IMR-90 (cell line): Measurements from ENCODE around the gene CFAP206. TPM values are rescaled to one million over a fixed set of nuclear protein-coding genes. Genes with fewer than 3 reads are reported as not detected.

ENCODE experiments used
- ATAC-seq: fragments of 200-7000 bp; cut with Tn5 transposase; 2 replicates; pipeline ENCODE4 v1.9.1; 2020; ENCODE audit warnings: low read depth, mild to moderate bottlenecking, moderate library complexity
- BruUV-seq: library from RNA; stranded (reverse); fragments of 400-500 nt; replicated peaks from 2 replicates; lab custom pipeline; 2021; lab: Mats Ljungman, UMichigan
- CTCF ChIA-PET: fragments of 300-600 bp; formaldehyde crosslinking; extraction: SDS; loops from one replicate; lab custom pipeline; 2021; ENCODE audit warnings: antibody characterized with exemption; lab: Yijun Ruan, JAX
- POLR2A ChIA-PET: fragments of 300-600 bp; sonication (Branson Sonifier 250); formaldehyde crosslinking; loops from one replicate; lab custom pipeline; 2022; ENCODE audit warnings: antibody characterized with exemption; ENCODE audit not compliant: unreplicated experiment; lab: Charles Lee
- DNase-seq: peaks from one replicate; pipeline ENCODE4 v3.0.0; 2013
- H2AFZ ChIP-seq: replicated peaks from 2 replicates; pipeline ENCODE3; 2013; ENCODE audit warnings: low read length, mild to moderate bottlenecking; ENCODE audit not compliant: poor library complexity
- H2AK5ac ChIP-seq: 2 replicates; pipeline ENCODE4 v1.6.1; 2013; ENCODE audit warnings: low read depth, low read length, inconsistent platforms
- H2AK9ac ChIP-seq: replicated peaks from 2 replicates; pipeline ENCODE3; 2013; ENCODE audit warnings: mild to moderate bottlenecking, low read depth, low read length, moderate library complexity; ENCODE audit not compliant: poor library complexity
- H2BK120ac ChIP-seq: 2 replicates; pipeline ENCODE4 v1.6.1; 2013; ENCODE audit warnings: low read depth, low read length, inconsistent platforms
- H2BK15ac ChIP-seq: 3 replicates; pipeline ENCODE4 v1.6.1; 2013; ENCODE audit warnings: low read depth, low read length, inconsistent platforms
- H2BK20ac ChIP-seq: 2 replicates; pipeline ENCODE4 v1.6.1; 2013; ENCODE audit warnings: low read depth, mild to moderate bottlenecking, inconsistent platforms, low read length, moderate library complexity
- H2BK5ac ChIP-seq: 2 replicates; pipeline ENCODE4 v1.6.1; 2013; ENCODE audit warnings: mild to moderate bottlenecking, low read depth, low read length, inconsistent platforms; ENCODE audit not compliant: poor library complexity, severe bottlenecking
- H3K14ac ChIP-seq: replicated peaks from 2 replicates; pipeline ENCODE4 v1.6.1; 2013; ENCODE audit warnings: low read depth, low read length, inconsistent platforms
- H3K18ac ChIP-seq: 2 replicates; pipeline ENCODE4 v1.6.1; 2013; ENCODE audit warnings: low read depth, low read length, control low read depth
- H3K23ac ChIP-seq: 2 replicates; pipeline ENCODE4 v1.6.1; 2013; ENCODE audit warnings: low read depth, low read length, inconsistent platforms
- H3K27ac ChIP-seq: 2 replicates; pipeline ENCODE4 v1.5.1; 2013; ENCODE audit warnings: mild to moderate bottlenecking, control low read depth, low read length; ENCODE audit not compliant: insufficient read depth
- H3K27me3 ChIP-seq: 2 replicates; pipeline ENCODE4 v1.6.1; 2013; ENCODE audit warnings: low read length; ENCODE audit not compliant: control insufficient read depth, insufficient read depth
- H3K36me3 ChIP-seq: 2 replicates; pipeline ENCODE4 v1.6.1; 2013; ENCODE audit warnings: low read length, mixed read lengths; ENCODE audit not compliant: control insufficient read depth, insufficient read depth
- H3K4ac ChIP-seq: 2 replicates; pipeline ENCODE4 v1.6.1; 2013; ENCODE audit warnings: low read depth, low read length, inconsistent platforms
- H3K4me1 ChIP-seq: 2 replicates; pipeline ENCODE4 v1.6.1; 2013; ENCODE audit warnings: low read length, mixed read lengths; ENCODE audit not compliant: control insufficient read depth, insufficient read depth
- H3K4me2 ChIP-seq: 2 replicates; pipeline ENCODE4 v1.6.1; 2013; ENCODE audit warnings: low read depth, mild to moderate bottlenecking, control low read depth, low read length, moderate library complexity
- H3K4me3 ChIP-seq: 2 replicates; pipeline ENCODE4 v1.5.1; 2013; ENCODE audit warnings: low read depth, mild to moderate bottlenecking, control low read depth, low read length, moderate library complexity; ENCODE audit not compliant: insufficient read depth
- H3K56ac ChIP-seq: 2 replicates; pipeline ENCODE4 v1.6.1; 2013; ENCODE audit warnings: low read length, inconsistent platforms; ENCODE audit not compliant: insufficient read depth; ENCODE audit errors: extremely low read depth
- H3K79me1 ChIP-seq, 2 experiments: 2 replicates each; pipeline ENCODE4 v1.6.1; 2013; ENCODE audit warnings: low read length in 2 of 2, inconsistent platforms in 1 of 2, low read depth in 1 of 2
- H3K9ac ChIP-seq: 2 replicates; pipeline ENCODE4 v1.6.1; 2013; ENCODE audit warnings: low read depth, low read length, control low read depth
- H3K9me1 ChIP-seq: 2 replicates; pipeline ENCODE4 v1.6.1; 2013; ENCODE audit warnings: low read length, inconsistent platforms; ENCODE audit not compliant: insufficient read depth
- H3K9me3 ChIP-seq: 2 replicates; pipeline ENCODE4 v1.6.1; 2013; ENCODE audit warnings: low read length; ENCODE audit not compliant: control insufficient read depth, insufficient read depth
- H4K20me1 ChIP-seq: 2 replicates; pipeline ENCODE4 v1.6.1; 2013; ENCODE audit warnings: low read length, inconsistent platforms; ENCODE audit not compliant: insufficient read depth
- H4K5ac ChIP-seq: 2 replicates; pipeline ENCODE4 v1.6.1; 2013; ENCODE audit warnings: mild to moderate bottlenecking, low read depth, low read length, control low read depth
- H4K8ac ChIP-seq, 2 experiments: 2 replicates each; pipeline ENCODE4 v1.6.1; 2013; ENCODE audit warnings: low read depth in 2 of 2, low read length in 2 of 2, control low read depth in 1 of 2, inconsistent platforms in 1 of 2
- H4K91ac ChIP-seq: 2 replicates; pipeline ENCODE4 v1.6.1; 2013; ENCODE audit warnings: low read depth, low read length, inconsistent platforms; ENCODE audit not compliant: insufficient read depth
- BHLHE40 ChIP-seq: fragments of 150-350 bp; IDR thresholded peaks from 2 replicates; pipeline ENCODE4 v1.6.1; 2016; ENCODE audit warnings: mild to moderate bottlenecking, low read depth, low read length
- CEBPB ChIP-seq: IDR thresholded peaks from 2 replicates; pipeline ENCODE4 v1.6.1; 2012; ENCODE audit warnings: low read depth, low read length, improper control_type of control experiment
- CHD1 ChIP-seq: IDR thresholded peaks from 2 replicates; pipeline ENCODE4 v1.6.1; 2012; ENCODE audit warnings: low read depth, low read length, improper control_type of control experiment
- CTCF ChIP-seq: conservative IDR thresholded peaks from 2 replicates; pipeline ENCODE4 v1.5.1; 2012; ENCODE audit warnings: mild to moderate bottlenecking, low read depth, low read length, improper control_type of control experiment
- FOS ChIP-seq: fragments of 150-350 bp; IDR thresholded peaks from 2 replicates; pipeline ENCODE4 v1.6.1; 2016; ENCODE audit warnings: low read depth, low read length
- MAFK ChIP-seq: IDR thresholded peaks from 2 replicates; pipeline ENCODE4 v1.6.1; 2012; ENCODE audit warnings: low read depth, low read length, improper control_type of control experiment
- MAZ ChIP-seq: IDR thresholded peaks from 2 replicates; pipeline ENCODE4 v1.6.1; 2012; ENCODE audit warnings: low read depth, mild to moderate bottlenecking, low read length, improper control_type of control experiment, moderate library complexity, borderline replicate concordance
- MXI1 ChIP-seq: IDR thresholded peaks from 2 replicates; pipeline ENCODE4 v1.6.1; 2012; ENCODE audit warnings: low read depth, mild to moderate bottlenecking, low read length, moderate library complexity, borderline replicate concordance
- NFE2L2 ChIP-seq: fragments of 150-350 bp; IDR thresholded peaks from 2 replicates; pipeline ENCODE4 v1.6.1; 2016; ENCODE audit warnings: low read depth, mild to moderate bottlenecking, low read length
- POLR2A ChIP-seq: IDR thresholded peaks from 2 replicates; pipeline ENCODE4 v1.6.1; 2012; ENCODE audit warnings: mild to moderate bottlenecking, low read depth, low read length
- RCOR1 ChIP-seq: IDR thresholded peaks from 2 replicates; pipeline ENCODE4 v1.6.1; 2012; ENCODE audit warnings: mild to moderate bottlenecking, low read length, improper control_type of control experiment; ENCODE audit not compliant: insufficient replicate concordance
- RFX5 ChIP-seq: IDR thresholded peaks from 2 replicates; pipeline ENCODE4 v1.8.0; 2012; ENCODE audit warnings: low read depth, mild to moderate bottlenecking, low read length, moderate library complexity
- SMC3 ChIP-seq: fragments of 150-350 bp; IDR thresholded peaks from 2 replicates; pipeline ENCODE4 v1.6.1; 2016; ENCODE audit warnings: low read depth, mild to moderate bottlenecking, antibody characterized with exemption, low read length, moderate library complexity
- USF2 ChIP-seq: fragments of 150-350 bp; IDR thresholded peaks from 2 replicates; pipeline ENCODE4 v1.6.1; 2017; ENCODE audit warnings: mild to moderate bottlenecking, antibody characterized with exemption, low read length, low read depth
- WGBS, 2 experiments: methylation state at CpG; one replicate each; pipeline versions ENCODE4 v1.1.5 to v1.1.7; 2013; ENCODE audit warnings: missing lambda C conversion rate in 2 of 2; ENCODE audit not compliant: insufficient read length in 1 of 2; ENCODE audit errors: extremely low coverage in 2 of 2; 5-methylcytosine and 5-hydroxymethylcytosine counted together
- dilution Hi-C: fragments of 300-500 bp; cut with HindIII; formaldehyde crosslinking; loops from one replicate; pipeline ENCODE4 v1.14.3; 2018; ENCODE audit warnings: low sequenced_read_pairs; ENCODE audit not compliant: unreplicated experiment
- in situ Hi-C: fragments of 300-500 bp; cut with MboI; formaldehyde crosslinking; loops from 3 replicates; pipeline ENCODE4 v1.14.3; 2019; ENCODE audit warnings: low sequenced_read_pairs, inconsistent platforms, mixed read lengths
- intact Hi-C: fragments of 100-400 bp; cut with micrococcal nuclease; formaldehyde crosslinking; loops from 2 replicates; pipeline ENCODE4 v1.10.0; 2022
- polyA plus RNA-seq, 3 experiments: library from polyadenylated mRNA; depleted of rRNA; stranded (reverse); fragments of >200 nt; gene quantifications; 2 replicates each; pipeline ENCODE4 v1.2.3, GENCODE V29; 2012; ENCODE audit warnings: low replicate concordance in 1 of 3
- total RNA-seq: library from RNA; depleted of rRNA; stranded (reverse); fragments of >200 nt; gene quantifications from 2 replicates; pipeline ENCODE4 v1.2.3, GENCODE V29; 2012
- TF ChIP-seq, protein P1 (sequence below): fragments of 150-350 bp; IDR thresholded peaks from 2 replicates; pipeline ENCODE4 v1.6.1; 2016; ENCODE audit warnings: low read depth, mild to moderate bottlenecking, low read length, moderate library complexity, borderline replicate concordance

The CFAP206 gene
- total and polyA plus RNA-seq, 2 of the 4 experiments (the other 2 are of a cell fraction): under 0.01 to 0.09 TPM

DNA sequence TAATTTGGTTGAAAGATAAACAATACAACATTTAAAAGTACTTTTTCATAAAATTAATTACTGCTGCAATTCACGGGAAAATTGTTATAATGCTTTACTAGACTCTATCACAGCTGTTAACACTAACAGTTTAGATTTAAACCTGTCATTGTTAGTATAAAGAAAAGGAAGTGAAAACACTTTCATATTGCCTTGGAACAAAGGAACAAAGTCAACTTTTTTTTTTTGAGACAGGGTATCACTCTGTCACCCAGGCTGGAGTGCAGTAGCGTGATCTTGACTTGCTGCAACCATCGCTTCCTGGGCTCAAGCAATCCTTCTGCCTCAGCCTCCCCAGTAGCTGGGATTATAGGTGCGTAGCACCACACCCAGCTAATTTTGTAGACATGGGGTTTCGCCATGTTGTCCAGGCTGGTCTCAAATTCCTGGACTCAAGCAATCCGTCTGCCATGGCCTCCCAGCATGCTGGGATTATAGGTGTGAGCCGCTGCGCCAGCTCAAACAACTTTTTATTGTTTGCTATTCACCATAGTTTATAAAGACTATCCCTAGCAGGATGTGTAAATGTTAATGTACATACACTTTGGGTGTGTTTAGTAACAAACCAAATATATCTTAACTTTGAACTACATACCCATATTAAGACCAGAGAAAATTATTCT is 87.1 kb downstream of the CFAP206 start:
- POLR2A ChIA-PET: no interaction called here
- no peak overlapping the region for H3K4ac ChIP-seq
- in situ Hi-C loops: no loop called here

More for the DNA sequence above, 87.1 kb downstream of the CFAP206 start:
- H3K27me3 ChIP-seq: no peaks in the 10 kb centered on the region
- no peak overlapping the region for H3K4me3 ChIP-seq
- H2BK20ac ChIP-seq: no peak overlapping the region
- DNase-seq: no peak
- CTCF ChIA-PET: no interaction called here
- no peak overlapping the region for H3K23ac ChIP-seq
- no peak overlapping the region for H2AFZ ChIP-seq
- dilution Hi-C loops: no loop called here
- intact Hi-C loops: no loop called here
- no peak overlapping the region for H2AK5ac ChIP-seq
- ATAC-seq: no peak
- no peak overlapping the region for H3K9ac ChIP-seq
- 0 out of 2 replicates have a peak, but pooled peaks cover 4% of the 10 kb centered on the region for H3K36me3 ChIP-seq
- H3K56ac ChIP-seq: no peak overlapping the region
- H3K14ac ChIP-seq: no peak overlapping the region
- 90% methylated on average over 2 of the region's 8 CpGs; no CpG with 5 or more reads in 1 of the 2 experiments for WGBS, 2 experiments
- no peaks in the 10 kb centered on the region; the same call in 1 of the 2 replicates for H4K20me1 ChIP-seq
- no peak overlapping the region for H4K8ac ChIP-seq
- no peak overlapping the region for H4K5ac ChIP-seq
- H2BK5ac ChIP-seq: no peak overlapping the region
- TF ChIP-seq, protein P1, sequence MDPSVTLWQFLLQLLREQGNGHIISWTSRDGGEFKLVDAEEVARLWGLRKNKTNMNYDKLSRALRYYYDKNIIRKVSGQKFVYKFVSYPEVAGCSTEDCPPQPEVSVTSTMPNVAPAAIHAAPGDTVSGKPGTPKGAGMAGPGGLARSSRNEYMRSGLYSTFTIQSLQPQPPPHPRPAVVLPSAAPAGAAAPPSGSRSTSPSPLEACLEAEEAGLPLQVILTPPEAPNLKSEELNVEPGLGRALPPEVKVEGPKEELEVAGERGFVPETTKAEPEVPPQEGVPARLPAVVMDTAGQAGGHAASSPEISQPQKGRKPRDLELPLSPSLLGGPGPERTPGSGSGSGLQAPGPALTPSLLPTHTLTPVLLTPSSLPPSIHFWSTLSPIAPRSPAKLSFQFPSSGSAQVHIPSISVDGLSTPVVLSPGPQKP: no peak
- TF ChIP-seq MAZ: no peak
- TF ChIP-seq SMC3: no peak
- TF ChIP-seq RFX5: no peak
- TF ChIP-seq USF2: no peak
- no peak for TF ChIP-seq CHD1
- no peak for TF ChIP-seq FOS
- TF ChIP-seq MXI1: no peak
- no peak for TF ChIP-seq RCOR1
- TF ChIP-seq NFE2L2: no peak
- TF ChIP-seq CTCF: no peak
- TF ChIP-seq CEBPB: no peak
- TF ChIP-seq MAFK: no peak
- TF ChIP-seq POLR2A: no peak
- no peak for TF ChIP-seq BHLHE40
- H2BK15ac ChIP-seq: no peak overlapping the region
- no peaks in the 10 kb centered on the region for H3K9me1 ChIP-seq
- BruUV-seq: no TSS peak
- H3K9me3 ChIP-seq: no peaks in the 10 kb centered on the region
- no peak overlapping the region for H3K4me2 ChIP-seq
- no peak overlapping the region for H3K27ac ChIP-seq
- no peaks in the 10 kb centered on the region for H3K4me1 ChIP-seq
- no peak overlapping the region for H3K18ac ChIP-seq
- peaks cover 0 to 8% of the 10 kb centered on the region in 2 experiments; a peak in 3 of 4 replicates for H3K79me1 ChIP-seq
- H2AK9ac ChIP-seq: no peak overlapping the region
- H2BK120ac ChIP-seq: no peak overlapping the region
- no peak overlapping the region for H4K91ac ChIP-seq
